GM12874 (cell line): ENCODE measurements around the gene CCDC187.

Experiments
- CTCF ChIP-seq: IDR thresholded peaks from 2 replicates; pipeline ENCODE4 v1.5.1; 2011; ENCODE audit warnings: low read depth, mild to moderate bottlenecking, control low read depth, low read length, moderate library complexity; ENCODE audit not compliant: insufficient read depth

The CCDC187 gene

GRCh38 chr9:136329211-136329627 lies 25.3 kb upstream of the CCDC187 start:
- no peak for TF ChIP-seq CTCF

GRCh38 chr9:136328622-136329041 lies 24.7 kb upstream of the CCDC187 start:
- TF ChIP-seq CTCF, result no peak

GRCh38 chr9:136328011-136328621 lies 24.2 kb upstream of the CCDC187 start:
- no peak for TF ChIP-seq CTCF

- no peak for TF ChIP-seq CTCF
Observed at GRCh38 chr9:136327304-136327974, 23.5 kb upstream of the CCDC187 start, which contains the start of gene GPSM1. TSS of gene GPSM1 (plus strand) at chr9:136327539. CDS start at chr9:136327696, 157 bp downstream.

GRCh38 chr9:136326761-136327303 lies 22.9 kb upstream of the CCDC187 start:
- no peak for TF ChIP-seq CTCF

GRCh38 chr9:136326061-136326760 lies 22.3 kb upstream of the CCDC187 start:
- TF ChIP-seq CTCF, result no peak

GRCh38 chr9:136325358-136325757 lies 21.5 kb upstream of the CCDC187 start:
- no peak for TF ChIP-seq CTCF
